Measurements from ENCODE around the gene KCNQ1. TPM values are rescaled to one million over a fixed set of nuclear protein-coding genes. Genes with fewer than 3 reads are reported as not detected.

The KCNQ1 gene
- polyA plus RNA-seq, 1 donor (not counting 4 experiments of a cell fraction or from before 2014, with no cell fraction given) = not detected

- H3K9ac ChIP-seq (ENCODE audit: control insufficient read depth, extremely low read depth, insufficient read depth, low read length) = no peak overlapping the region
- H2AFZ ChIP-seq (ENCODE audit: control insufficient read depth, low read length) = no peak overlapping the region
- no peaks in the 10 kb centered on the region for H3K9me3 ChIP-seq (ENCODE audit: control insufficient read depth, low read depth, low read length)
- no peaks in the 10 kb centered on the region for H4K20me1 ChIP-seq (ENCODE audit: control insufficient read depth, extremely low read depth, insufficient read depth, low read length)
- H3K9me1 ChIP-seq (ENCODE audit: control insufficient read depth, extremely low read depth, insufficient read depth, low read length) = no peaks in the 10 kb centered on the region
- DNase-seq (ENCODE audit: low read depth, low spot score) = no peak
- no peak overlapping the region for H3K27ac ChIP-seq (ENCODE audit: control insufficient read depth, insufficient read depth, low read length)
- H3K4me3 ChIP-seq (ENCODE audit: control insufficient read depth in 2 of 3, extremely low read depth in 1 of 3, insufficient read depth in 2 of 3, low read depth in 1 of 3, low read length in 3 of 3) = no peak overlapping the region
- no peak overlapping the region for H3K4me2 ChIP-seq (ENCODE audit: control insufficient read depth, extremely low read depth, insufficient read depth, low read depth, low read length)
- dilution Hi-C loops (cut with MboI; ENCODE audit: extremely low pct_ligation_motif_present, low sequenced_read_pairs) = no loop called here
- no peaks in the 10 kb centered on the region for H3K4me1 ChIP-seq (ENCODE audit: control insufficient read depth, extremely low read depth, insufficient read depth, low read length)
- H3K79me2 ChIP-seq (ENCODE audit: control insufficient read depth, insufficient read depth, low read length) = no peaks in the 10 kb centered on the region
- FAIRE-seq = no peak
- no peaks in the 10 kb centered on the region for H3K36me3 ChIP-seq (ENCODE audit: control insufficient read depth in 2 of 2, extremely low read depth in 1 of 2, insufficient read depth in 2 of 2, low read length in 2 of 2)
- no peak for TF ChIP-seq EZH2 (IDR thresholded peaks at IDR 0.05; ENCODE audit: low read length)
- TF ChIP-seq CTCF (optimal IDR thresholded peaks at IDR 0.05 in 1 of 3, IDR thresholded peaks at IDR 0.05 in 1 of 3, conservative IDR thresholded peaks at IDR 0.05 in 1 of 3; ENCODE audit: extremely low read depth in 1 of 3, insufficient read depth in 2 of 3, low read length in 3 of 3) = no peak
- H3K27me3 ChIP-seq (ENCODE audit: control insufficient read depth, extremely low read depth, insufficient read depth, low read length) = peaks cover 3% of the 10 kb centered on the region
Observed at GRCh38 chr11:2431395-2431794, 13.4 kb upstream of the KCNQ1 start.

GRCh38 chr11:2432171-2432621, 12.6 kb upstream of the KCNQ1 start:
- no peaks in the 10 kb centered on the region for H3K79me2 ChIP-seq (ENCODE audit: control insufficient read depth, insufficient read depth, low read length)
- FAIRE-seq = no peak
- H4K20me1 ChIP-seq (ENCODE audit: control insufficient read depth, extremely low read depth, insufficient read depth, low read length) = no peaks in the 10 kb centered on the region

More at GRCh38 chr11:2432171-2432621, 12.6 kb upstream of the KCNQ1 start:
- Histone ChIP-seq H3K9ac (ENCODE audit: control insufficient read depth, extremely low read depth, insufficient read depth, low read length) (no peak overlapping the region), H3K36me3 (ENCODE audit: control insufficient read depth in 2 of 2, extremely low read depth in 1 of 2, insufficient read depth in 2 of 2, low read length in 2 of 2) (no peaks in the 10 kb centered on the region), H3K27ac (ENCODE audit: control insufficient read depth, insufficient read depth, low read length) (no peak overlapping the region), H3K4me2 (ENCODE audit: control insufficient read depth, extremely low read depth, insufficient read depth, low read depth, low read length) (no peak overlapping the region), H2AFZ (ENCODE audit: control insufficient read depth, low read length) (no peak overlapping the region), H3K9me1 (ENCODE audit: control insufficient read depth, extremely low read depth, insufficient read depth, low read length) (no peaks in the 10 kb centered on the region), H3K27me3 (ENCODE audit: control insufficient read depth, extremely low read depth, insufficient read depth, low read length) (no peaks in the 10 kb centered on the region), H3K4me3 (ENCODE audit: control insufficient read depth in 2 of 3, extremely low read depth in 1 of 3, insufficient read depth in 2 of 3, low read depth in 1 of 3, low read length in 3 of 3) (no peak overlapping the region), H3K4me1 (ENCODE audit: control insufficient read depth, extremely low read depth, insufficient read depth, low read length) (no peaks in the 10 kb centered on the region), H3K9me3 (ENCODE audit: control insufficient read depth, low read depth, low read length) (no peaks in the 10 kb centered on the region)
- no peak for DNase-seq (ENCODE audit: low read depth, low spot score)
- dilution Hi-C loops (cut with MboI; ENCODE audit: extremely low pct_ligation_motif_present, low sequenced_read_pairs) = no loop called here
- TF ChIP-seq CTCF (optimal IDR thresholded peaks at IDR 0.05 in 1 of 3, IDR thresholded peaks at IDR 0.05 in 1 of 3, conservative IDR thresholded peaks at IDR 0.05 in 1 of 3; ENCODE audit: extremely low read depth in 1 of 3, insufficient read depth in 2 of 3, low read length in 3 of 3) = no peak
- no peak for TF ChIP-seq EZH2 (IDR thresholded peaks at IDR 0.05; ENCODE audit: low read length)

Data from keratinocyte (primary cell).